ENCODE data around the gene GRID1.

- no peak for TF ChIP-seq CTCF (conservative IDR thresholded peaks at IDR 0.05; ENCODE audit: low read depth, low read length)
- no peak for TF ChIP-seq EZH2 (IDR thresholded peaks at IDR 0.05; ENCODE audit: low read length, unreplicated experiment)
These were observed 215.0 kb downstream of the GRID1 start for GRCh38 chr10:86151613-86152012.

Measured in PC-3 (cell line).